HS-27A (cell line): ENCODE results near the gene MYOM1.
"Not testable (repeated sequence)": the region's sequence is repeated elsewhere in the genome, so short reads cannot be mapped to it uniquely, and the experiment has no call there.

Experiments used
- DNase-seq: peaks from one replicate; pipeline ENCODE4 v3.0.0-alpha.2; 2012; ENCODE audit warnings: low read depth, missing footprints

The MYOM1 gene

GRCh38 chr18:3027370-3027891 lies 192.3 kb downstream of the MYOM1 start:
- no peak for DNase-seq

- no peak for DNase-seq
Measured at GRCh38 chr18:3025544-3025943, 194.2 kb downstream of the MYOM1 start.

- not testable (repeated sequence) for DNase-seq
Measured at GRCh38 chr18:3023603-3024002, 196.2 kb downstream of the MYOM1 start.
